H1 (cell line): ENCODE results near the gene RHOBTB3. TPM values are rescaled to one million over a fixed set of nuclear protein-coding genes. Genes with fewer than 3 reads are reported as not detected.

Source experiments
- CTCF ChIA-PET: fragments of 300-600 bp; sonication (Branson Sonifier 250); formaldehyde crosslinking; loops from one replicate; lab custom pipeline; 2021; ENCODE audit not compliant: partially characterized antibody; lab: Charles Lee
- POLR2A ChIA-PET: fragments of 300-600 bp; sonication (Branson Sonifier 250); formaldehyde crosslinking; loops from one replicate; lab custom pipeline; 2021; ENCODE audit warnings: inconsistent platforms; ENCODE audit not compliant: partially characterized antibody; lab: Charles Lee
- DNase-seq, 2 experiments: peaks; one replicate each; pipeline versions ENCODE4 v3.0.0 to v3.0.0-alpha.2; 2010 to 2022; ENCODE audit warnings: low spot score in 2 of 2, low read depth in 1 of 2, mixed read lengths in 1 of 2
- FAIRE-seq: peaks from 2 replicates; lab custom pipeline; 2011; peaks lifted over from hg19 to GRCh38; lab: Jason Lieb, UNC
- H2AFZ ChIP-seq: 2 replicates; pipeline ENCODE4 v1.8.1; 2012; ENCODE audit warnings: low read length, inconsistent platforms
- H2AK5ac ChIP-seq: 2 replicates; pipeline ENCODE4 v1.6.1; 2013; ENCODE audit warnings: low read depth, low read length
- H2BK120ac ChIP-seq: replicated peaks from 2 replicates; pipeline ENCODE3; 2013; ENCODE audit warnings: low read depth, low read length, inconsistent platforms
- H2BK12ac ChIP-seq: 2 replicates; pipeline ENCODE4 v1.6.1; 2013; ENCODE audit warnings: low read depth, low read length
- H2BK15ac ChIP-seq: 2 replicates; pipeline ENCODE4 v1.6.1; 2013; ENCODE audit warnings: low read length
- H2BK20ac ChIP-seq: 2 replicates; pipeline ENCODE4 v1.6.1; 2013; ENCODE audit warnings: low read length
- H2BK5ac ChIP-seq: 2 replicates; pipeline ENCODE4 v1.6.1; 2013; ENCODE audit warnings: low read depth, low read length
- H3K14ac ChIP-seq: 2 replicates; pipeline ENCODE4 v1.6.1; 2013; ENCODE audit warnings: inconsistent platforms; ENCODE audit not compliant: insufficient read length
- H3K18ac ChIP-seq: 2 replicates; pipeline ENCODE4 v1.6.1; 2013; ENCODE audit warnings: low read length; ENCODE audit errors: extremely low read depth
- H3K23ac ChIP-seq: 2 replicates; pipeline ENCODE4 v1.6.1; 2013; ENCODE audit warnings: inconsistent platforms; ENCODE audit not compliant: insufficient read length
- H3K23me2 ChIP-seq: 2 replicates; pipeline ENCODE4 v1.6.1; 2013; ENCODE audit warnings: low read depth, low read length
- H3K27ac ChIP-seq: 2 replicates; pipeline ENCODE4 v1.6.1; 2011; ENCODE audit warnings: low read depth, low read length, inconsistent platforms
- H3K27me3 ChIP-seq, 4 experiments: replicated peaks in 1 of 4; 1 replicate in 1 of 4; 2 replicates in 3 of 4; pipeline versions ENCODE4 v1.6.1 to v1.8.1; 2011 to 2013; ENCODE audit warnings: low read length in 3 of 4, mild to moderate bottlenecking in 3 of 4, inconsistent platforms in 2 of 4, mixed read lengths in 2 of 4, moderate library complexity in 1 of 4; ENCODE audit not compliant: control insufficient read depth in 3 of 4, insufficient read depth in 3 of 4; ENCODE audit errors: extremely low read depth in 1 of 4
- H3K36me3 ChIP-seq, 4 experiments: 2 replicates each; pipeline versions ENCODE4 v1.6.1 to v1.8.1; 2011 to 2013; ENCODE audit warnings: mild to moderate bottlenecking in 4 of 4, low read length in 3 of 4, moderate library complexity in 2 of 4, control low read depth in 1 of 4, inconsistent platforms in 1 of 4; ENCODE audit not compliant: insufficient read depth in 4 of 4, control insufficient read depth in 2 of 4
- H3K4ac ChIP-seq: replicated peaks from 2 replicates; pipeline ENCODE3; 2013; ENCODE audit warnings: low read length, low read depth, mixed read lengths, inconsistent platforms; ENCODE audit not compliant: insufficient read length
- H3K4me1 ChIP-seq, 4 experiments: replicated peaks in 1 of 4; 1 replicate in 1 of 4; 2 replicates in 3 of 4; pipeline versions ENCODE4 v1.6.1 to v1.8.1; 2011 to 2013; ENCODE audit warnings: low read length in 3 of 4, inconsistent platforms in 2 of 4, mixed read lengths in 1 of 4; ENCODE audit not compliant: insufficient read depth in 4 of 4, control insufficient read depth in 3 of 4
- H3K4me2 ChIP-seq, 2 experiments: 2 replicates each; pipeline versions ENCODE4 v1.6.1 to v1.8.1; 2011 to 2013; ENCODE audit warnings: low read depth in 2 of 2, low read length in 2 of 2, control low read depth in 1 of 2, inconsistent platforms in 1 of 2, mild to moderate bottlenecking in 1 of 2; ENCODE audit not compliant: insufficient read depth in 1 of 2
- H3K4me3 ChIP-seq, 4 experiments: fragments of 200-600, 300-600 bp in 1 of 4; sonication (generic), shearing (Covaris generic), sonication (Bioruptor Twin) in 1 of 4; 2 replicates each; pipeline versions ENCODE4 v1.5.1 to v1.8.1; 2011 to 2016; ENCODE audit warnings: low read length in 4 of 4, low read depth in 3 of 4, control low read depth in 2 of 4, inconsistent platforms in 2 of 4, mild to moderate bottlenecking in 2 of 4, mixed read lengths in 1 of 4, moderate library complexity in 1 of 4; ENCODE audit not compliant: insufficient read depth in 2 of 4; ENCODE audit errors: extremely low read depth in 1 of 4
- H3K56ac ChIP-seq: replicated peaks from 2 replicates; pipeline ENCODE3; 2013; ENCODE audit warnings: low read depth, mild to moderate bottlenecking, mixed read lengths, low read length, inconsistent platforms; ENCODE audit not compliant: insufficient read length
- H3K79me1 ChIP-seq: 2 replicates; pipeline ENCODE4 v1.6.1; 2013; ENCODE audit warnings: low read depth, low read length, control low read depth
- H3K79me2 ChIP-seq, 2 experiments: 2 replicates each; pipeline versions ENCODE4 v1.6.1 to v1.8.1; 2012 to 2013; ENCODE audit warnings: low read length in 2 of 2, mild to moderate bottlenecking in 2 of 2, inconsistent platforms in 1 of 2; ENCODE audit not compliant: insufficient read depth in 2 of 2, control insufficient read depth in 1 of 2
- H3K9ac ChIP-seq, 4 experiments: replicated peaks in 1 of 4; 1 replicate in 1 of 4; 2 replicates in 3 of 4; pipeline versions ENCODE4 v1.6.1 to v1.8.1; 2011 to 2013; ENCODE audit warnings: low read depth in 3 of 4, low read length in 3 of 4, control low read depth in 2 of 4, mild to moderate bottlenecking in 2 of 4, moderate library complexity in 2 of 4, inconsistent platforms in 1 of 4; ENCODE audit errors: extremely low read depth in 1 of 4
- H3K9me3 ChIP-seq, 2 experiments: 2 replicates each; pipeline versions ENCODE4 v1.6.1 to v1.8.1; 2012 to 2013; ENCODE audit warnings: mild to moderate bottlenecking in 2 of 2, moderate library complexity in 2 of 2, control low read depth in 1 of 2, inconsistent platforms in 1 of 2, low read depth in 1 of 2, low read length in 1 of 2, mixed read lengths in 1 of 2; ENCODE audit not compliant: insufficient read depth in 2 of 2
- H4K20me1 ChIP-seq, 2 experiments: replicated peaks in 1 of 2; 2 replicates each; pipeline versions ENCODE3 to v1.8.1; 2011 to 2013; ENCODE audit warnings: inconsistent platforms in 2 of 2, low read length in 2 of 2, mild to moderate bottlenecking in 1 of 2; ENCODE audit not compliant: insufficient read depth in 2 of 2, control insufficient read depth in 1 of 2
- H4K5ac ChIP-seq: 2 replicates; pipeline ENCODE4 v1.6.1; 2013; ENCODE audit warnings: low read length, low read depth, mixed read lengths, inconsistent platforms; ENCODE audit not compliant: insufficient read length
- H4K8ac ChIP-seq: 2 replicates; pipeline ENCODE4 v1.8.0; 2013; ENCODE audit warnings: mild to moderate bottlenecking, moderate library complexity, low read length, inconsistent platforms; ENCODE audit not compliant: insufficient read depth; ENCODE audit errors: extremely low read depth
- H4K91ac ChIP-seq: replicated peaks from 2 replicates; pipeline ENCODE3; 2013; ENCODE audit warnings: low read length, mixed read lengths, inconsistent platforms; ENCODE audit not compliant: insufficient read length
- PHF8 ChIP-seq: fragments of 200-600 bp; sonication (generic); conservative IDR thresholded peaks from 2 replicates; pipeline ENCODE4 v1.7.1; 2012; ENCODE audit warnings: low read depth, mild to moderate bottlenecking, inconsistent platforms, low read length, moderate library complexity
- POLR2AphosphoS5 ChIP-seq: IDR thresholded peaks from 2 replicates; pipeline ENCODE4 v1.6.1; 2011; ENCODE audit warnings: low read depth, low read length
- RNF2 ChIP-seq: fragments of 200-900, 300-1000 bp; sonication (generic); IDR thresholded peaks from 2 replicates; pipeline ENCODE4 v1.7.1; 2016; ENCODE audit warnings: borderline replicate concordance, low read depth, mild to moderate bottlenecking, antibody characterized with exemption, low read length; ENCODE audit not compliant: poor library complexity, severe bottlenecking; ENCODE audit errors: missing control alignments
- SP4 ChIP-seq: IDR thresholded peaks from 2 replicates; pipeline ENCODE4 v1.6.1; 2012; ENCODE audit warnings: low read length, inconsistent platforms
- WGBS, 2 experiments: shearing (Covaris generic) in 1 of 2; methylation state at CpG; one replicate each; pipeline versions ENCODE4 v1.1.6 to v1.1.7; 2013 to 2015; ENCODE audit warnings: low lambda C conversion rate in 2 of 2, mixed read lengths in 2 of 2, inconsistent platforms in 1 of 2, low coverage in 1 of 2, missing lambda C conversion rate in 1 of 2; ENCODE audit not compliant: insufficient replicate concordance in 2 of 2, insufficient coverage in 1 of 2, insufficient read length in 1 of 2; ENCODE audit errors: extremely low coverage in 1 of 2, missing lambda C conversion rate in 1 of 2; 5-methylcytosine and 5-hydroxymethylcytosine counted together
- polyA plus RNA-seq, 7 experiments: library from polyadenylated mRNA; depleted of rRNA in 3 of 7; stranded (reverse) in 5 of 7; unstranded in 2 of 7; fragments of >200 nt in 5 of 7; fragments of 200-250 nt in 2 of 7; gene quantifications; 1 replicate in 5 of 7; 2 replicates in 1 of 7; 4 replicates in 1 of 7; pipeline versions ENCODE4 v1.2.1 to v1.2.3, GENCODE V29; 2011 to 2013; ENCODE audit warnings: missing spikeins in 2 of 7, mixed read lengths in 2 of 7
- total RNA-seq: library from RNA; stranded (reverse); fragmentation: NEBNext Ultra II Directional; extraction: Animal tissue kit (Norgen Biotek cat#: 25700); gene quantifications from 2 replicates; pipeline ENCODE4 v1.2.1, GENCODE V29; 2021

The RHOBTB3 gene
- total and polyA plus RNA-seq, 2 of the 8 experiments (the other 6 are each of a cell fraction or from before 2014, with no cell fraction given): 8.2 to 17.5 TPM

DNA sequence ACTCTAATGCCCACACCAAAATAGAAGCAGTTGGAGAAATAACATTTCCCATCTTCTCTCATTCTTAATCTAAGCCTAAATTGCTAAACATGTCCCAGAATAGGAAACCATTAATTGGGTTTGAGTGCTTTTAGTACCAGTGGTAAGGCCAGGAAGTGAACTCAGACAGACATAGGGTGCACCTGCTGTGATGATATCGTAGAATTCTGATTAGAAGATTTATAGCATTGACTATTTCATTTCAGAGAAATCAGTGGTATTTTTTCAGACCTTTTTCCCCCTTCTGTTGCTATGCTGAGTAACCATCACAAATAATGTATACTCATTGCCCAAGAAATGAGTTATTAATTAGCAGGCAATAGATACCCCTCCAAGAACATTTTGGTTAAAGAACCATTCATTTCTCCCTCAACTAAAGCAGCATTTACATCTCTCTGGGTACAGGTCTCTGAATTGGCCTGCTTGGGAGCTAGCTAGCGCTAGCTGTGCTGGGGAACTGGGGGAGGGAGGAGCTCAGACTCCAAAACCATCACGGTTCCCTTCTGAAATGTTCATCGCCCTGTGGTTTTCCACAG lies 84.1 kb downstream of the RHOBTB3 start:
- Histone ChIP-seq H2AK5ac (no peak overlapping the region), H3K9me3 (no peaks in the 10 kb centered on the region), H2BK12ac (no peak overlapping the region), H3K27me3 (peaks cover 0 to 1% (median 0%) of the 10 kb centered on the region in 4 experiments; a peak in 1 of 7 replicates), H3K79me2 (no peaks in the 10 kb centered on the region), H3K79me1 (no peaks in the 10 kb centered on the region), H4K5ac (no peak overlapping the region), H3K23ac (no peak overlapping the region), H3K4me2 (no peak overlapping the region), H3K56ac (no peak overlapping the region), H4K91ac (no peak overlapping the region), H2BK15ac (no peak overlapping the region), H3K4me3 (no peak overlapping the region), H3K9ac (no peak overlapping the region), H3K27ac (no peak overlapping the region), H2BK120ac (no peak overlapping the region), H3K4ac (no peak overlapping the region), H3K14ac (no peak overlapping the region), H3K18ac (no peak overlapping the region), H3K4me1 (peaks cover 2 to 16% (median 9%) of the 10 kb centered on the region in 4 experiments; a peak in 6 of 7 replicates), H4K20me1 (no peaks in the 10 kb centered on the region), H2BK5ac (no peak overlapping the region), H2AFZ (no peak overlapping the region), H3K23me2 (no peaks in the 10 kb centered on the region), H2BK20ac (no peak overlapping the region), H3K36me3 (no peaks in the 10 kb centered on the region), H4K8ac (no peak overlapping the region)
- CTCF ChIA-PET: interaction anchor here (0.6 to 1.3 kb wide), 3 partner anchors 10 to 34 kb away, joined by 3 to 4 read pairs (median 3); no protein-coding TSS in a partner anchor
- 95% methylated on average over 4 of the region's 4 CpGs; no CpG with 5 or more reads in 1 of the 2 experiments for whole genome bisulfite sequencing, 2 experiments
- POLR2A ChIA-PET: no interaction called here
- TF ChIP-seq RNF2: no peak
- TF ChIP-seq PHF8: no peak
- TF ChIP-seq POLR2AphosphoS5: no peak
- no peak for TF ChIP-seq SP4
- DNase-seq: no peak
- no peak for FAIRE-seq
